SJSA1 (cell line): ENCODE data around the gene PKP4. TPM values are rescaled to one million over a fixed set of nuclear protein-coding genes. Genes with fewer than 3 reads are reported as not detected.
A peak's percentile ranks its signal among the peaks of the same experiment; 100 is the strongest.

Experiments
- DNase-seq, 2 experiments: peaks; one replicate each; pipeline ENCODE4 v3.0.0-alpha.2; 2015 to 2020; ENCODE audit warnings: low spot score in 2 of 2, low read depth in 1 of 2
- H3K27ac ChIP-seq: fragments of 250-450 bp; sonication (Bioruptor Pico); 2 replicates; pipeline ENCODE4 v1.5.1; 2020; ENCODE audit warnings: mild to moderate bottlenecking, moderate library complexity
- H3K27me3 ChIP-seq: fragments of 250-450 bp; sonication (Bioruptor Pico); replicated peaks from 2 replicates; pipeline ENCODE4 v1.5.1; 2020; ENCODE audit warnings: mild to moderate bottlenecking, moderate library complexity
- H3K36me3 ChIP-seq: fragments of 250-450 bp; sonication (Bioruptor Pico); 2 replicates; pipeline ENCODE4 v1.5.1; 2020; ENCODE audit warnings: mild to moderate bottlenecking
- H3K4me1 ChIP-seq: fragments of 250-450 bp; sonication (Bioruptor Pico); replicated peaks from 2 replicates; pipeline ENCODE4 v1.6.1; 2021; ENCODE audit warnings: mild to moderate bottlenecking
- H3K4me3 ChIP-seq: fragments of 250-450 bp; sonication (Bioruptor Pico); 2 replicates; pipeline ENCODE4 v1.5.1; 2020; ENCODE audit warnings: mild to moderate bottlenecking
- H3K9me3 ChIP-seq: fragments of 250-450 bp; sonication (Bioruptor Pico); replicated peaks from 2 replicates; pipeline ENCODE4 v1.5.1; 2020; ENCODE audit warnings: mild to moderate bottlenecking
- total RNA-seq: library from RNA; depleted of rRNA; stranded (reverse); fragments of >200 nt; shearing (Covaris generic); gene quantifications from 2 replicates; pipeline ENCODE4 v1.2.3, GENCODE V29; 2014

Gene PKP4
- total RNA-seq, 1 experiment from 2014 or later, result 61.0 TPM

DNA sequence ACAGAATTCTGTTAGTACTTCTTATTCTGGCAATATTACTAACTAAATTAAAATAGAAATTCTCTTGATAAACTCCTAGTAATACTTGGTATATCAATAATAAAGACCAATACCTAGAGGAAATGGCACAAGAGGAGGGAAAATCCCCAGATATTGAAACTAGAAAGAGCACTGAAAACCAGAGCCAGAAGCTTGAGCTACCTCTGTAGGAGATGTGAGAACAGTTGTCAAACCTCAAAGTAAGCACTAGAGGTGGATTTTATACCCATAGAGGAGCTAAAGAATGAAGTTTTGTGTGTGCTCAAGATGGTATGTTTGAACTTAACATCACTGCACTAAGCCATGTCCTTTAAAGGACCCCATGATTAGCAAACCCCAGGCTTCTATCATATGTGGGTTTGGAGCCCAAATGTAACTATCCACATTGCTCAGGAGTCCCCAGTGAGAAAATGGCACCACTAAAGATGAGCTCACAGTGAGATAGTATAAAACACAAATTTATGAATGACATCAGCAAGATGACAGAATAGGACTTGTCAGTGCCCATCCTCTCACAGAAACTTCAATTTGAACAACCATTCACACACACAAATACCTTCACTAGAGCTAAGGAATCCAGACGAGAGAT lies 122.1 kb downstream of the PKP4 start:
- H3K36me3 ChIP-seq, result peaks cover 34% of the 10 kb centered on the region
- H3K27me3 ChIP-seq, result no peaks in the 10 kb centered on the region
- H3K27ac ChIP-seq, result no peak overlapping the region
- DNase-seq, result no peak
- peaks cover 14% of the 10 kb centered on the region for H3K4me1 ChIP-seq
- H3K4me3 ChIP-seq, result no peak overlapping the region
- no peaks in the 10 kb centered on the region for H3K9me3 ChIP-seq

DNA sequence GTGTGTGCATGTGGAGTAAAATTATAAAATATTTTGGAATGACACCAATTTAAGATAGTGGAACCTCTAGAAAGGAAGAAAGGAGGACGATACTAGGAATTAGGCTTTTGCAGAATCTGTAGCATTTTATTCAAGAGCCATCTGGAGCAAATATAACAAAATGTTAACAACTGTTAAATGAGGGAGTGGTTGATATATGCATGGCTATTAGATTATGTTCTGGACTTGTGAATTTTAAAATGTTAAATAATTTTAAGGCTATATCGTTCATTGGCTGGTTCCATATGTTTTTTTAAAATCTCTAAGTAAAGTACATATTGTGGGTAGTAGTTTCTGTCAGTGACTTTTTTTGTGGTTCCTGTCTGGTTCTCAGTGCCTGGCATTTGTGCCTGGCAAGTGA lies 123.2 kb downstream of the PKP4 start:
- peaks cover 41% of the 10 kb centered on the region for H3K36me3 ChIP-seq
- H3K27ac ChIP-seq, result no peak overlapping the region

DNA sequence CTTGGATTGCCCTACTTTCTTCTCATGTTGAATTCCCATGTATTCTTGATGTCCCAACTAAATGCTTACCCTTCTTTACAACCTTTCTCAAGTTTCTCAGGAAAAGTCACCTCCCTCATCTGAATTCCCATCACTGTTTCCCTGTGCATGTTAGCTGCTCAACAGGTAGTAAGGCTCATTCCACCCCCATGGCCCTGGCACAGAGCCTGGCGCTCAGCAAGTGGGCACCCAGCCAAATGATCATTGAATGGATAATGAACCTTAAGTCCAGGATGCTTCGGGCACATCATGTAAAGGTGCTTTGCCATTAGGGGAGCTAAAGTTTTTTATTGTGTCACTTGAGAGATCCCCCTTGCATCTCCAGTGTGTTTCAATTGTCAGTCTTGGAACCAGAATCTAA lies 124.0 kb downstream of the PKP4 start:
- peaks cover 41% of the 10 kb centered on the region for H3K36me3 ChIP-seq
- no peak overlapping the region for H3K27ac ChIP-seq
- H3K4me3 ChIP-seq, result no peak overlapping the region
- H3K27me3 ChIP-seq, result no peaks in the 10 kb centered on the region
- DNase-seq, result no peak
- no peaks in the 10 kb centered on the region for H3K9me3 ChIP-seq
- peaks cover 2% of the 10 kb centered on the region for H3K4me1 ChIP-seq

More for the DNA sequence above, 123.2 kb downstream of the PKP4 start:
- Histone ChIP-seq H3K27me3 (no peaks in the 10 kb centered on the region), H3K4me3 (no peak overlapping the region), H3K9me3 (no peaks in the 10 kb centered on the region), H3K4me1 (peaks cover 10% of the 10 kb centered on the region)
- DNase-seq, result no peak

DNA sequence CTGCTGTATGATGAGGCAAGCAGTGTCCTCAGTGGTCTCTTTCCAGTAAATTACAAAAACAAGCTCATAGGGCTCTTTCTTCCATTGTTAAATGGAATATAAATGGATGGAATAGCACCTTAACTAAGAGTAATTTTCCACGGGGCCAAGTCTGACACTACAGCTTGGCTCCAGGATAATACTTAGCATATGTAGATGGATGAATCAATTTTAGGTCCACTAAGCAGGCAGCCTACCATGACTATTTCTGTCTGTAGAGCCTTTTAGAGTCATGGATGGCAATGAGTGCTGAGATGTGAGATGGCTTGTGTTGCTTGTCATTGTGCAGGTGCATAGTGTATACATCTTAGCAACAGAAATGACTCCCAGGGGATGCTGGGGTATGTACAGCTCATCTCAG lies 125.9 kb downstream of the PKP4 start:
- H3K27me3 ChIP-seq, result no peaks in the 10 kb centered on the region
- no peaks in the 10 kb centered on the region for H3K9me3 ChIP-seq
- no peak overlapping the region for H3K27ac ChIP-seq
- H3K4me3 ChIP-seq, result no peak overlapping the region
- H3K4me1 ChIP-seq, result peaks cover 12% of the 10 kb centered on the region
- DNase-seq, result no peak
- peaks cover 41% of the 10 kb centered on the region for H3K36me3 ChIP-seq

DNA sequence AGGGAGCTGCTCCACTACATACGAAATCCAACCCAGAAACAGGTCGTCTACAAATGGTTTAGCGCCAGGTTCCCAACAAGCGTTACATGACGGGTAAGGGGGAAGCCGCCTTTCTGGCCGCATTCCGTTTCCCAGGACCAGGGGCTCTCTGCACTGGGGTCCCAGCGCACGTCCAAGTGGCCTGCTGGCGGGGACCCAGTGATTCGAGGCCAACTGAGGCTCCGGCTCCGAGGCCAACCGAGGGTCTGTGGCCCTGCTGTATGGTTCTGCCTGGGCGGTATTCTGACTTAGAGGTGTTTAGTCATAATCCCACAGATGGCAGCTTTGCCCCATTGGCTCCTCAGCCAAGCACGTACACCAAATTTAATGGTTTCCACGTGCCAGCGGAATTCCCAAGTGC lies 127.2 kb downstream of the PKP4 start:
- no peak overlapping the region for H3K4me3 ChIP-seq

DNA sequence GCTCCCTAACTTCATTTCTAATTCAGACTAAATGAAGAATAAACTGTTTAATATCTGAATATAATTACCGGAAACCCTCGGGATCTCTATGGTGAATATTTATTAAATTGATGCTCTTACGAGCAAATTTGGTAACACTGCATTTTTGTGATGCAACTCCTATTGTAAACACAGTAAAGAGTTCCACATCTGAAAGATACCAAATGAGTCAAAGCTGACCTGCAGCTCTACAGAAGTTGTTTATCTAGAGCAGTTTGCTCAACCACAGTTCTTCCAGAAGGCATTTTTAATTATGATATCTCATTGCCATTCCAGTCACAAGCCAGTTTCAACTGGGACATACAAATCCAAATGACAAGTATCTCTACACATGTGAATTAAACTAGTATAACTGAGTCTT lies 129.7 kb downstream of the PKP4 start:
- peaks cover 12% of the 10 kb centered on the region for H3K4me1 ChIP-seq
- H3K9me3 ChIP-seq, result no peaks in the 10 kb centered on the region
- H3K27me3 ChIP-seq, result no peaks in the 10 kb centered on the region
- peaks cover 37% of the 10 kb centered on the region for H3K36me3 ChIP-seq
- no peak overlapping the region for H3K4me3 ChIP-seq
- peak in 1 of 2 experiments; percentile 41 for DNase-seq
- H3K27ac ChIP-seq, result 0 out of 2 replicates have a peak overlapping the region, but pooled peaks have one; percentile 17

More for the DNA sequence above, 127.2 kb downstream of the PKP4 start:
- H3K36me3 ChIP-seq, result peaks cover 37% of the 10 kb centered on the region
- H3K27me3 ChIP-seq, result no peaks in the 10 kb centered on the region
- H3K4me1 ChIP-seq, result peaks cover 12% of the 10 kb centered on the region
- no peak overlapping the region for H3K27ac ChIP-seq
- no peak for DNase-seq
- no peaks in the 10 kb centered on the region for H3K9me3 ChIP-seq

DNA sequence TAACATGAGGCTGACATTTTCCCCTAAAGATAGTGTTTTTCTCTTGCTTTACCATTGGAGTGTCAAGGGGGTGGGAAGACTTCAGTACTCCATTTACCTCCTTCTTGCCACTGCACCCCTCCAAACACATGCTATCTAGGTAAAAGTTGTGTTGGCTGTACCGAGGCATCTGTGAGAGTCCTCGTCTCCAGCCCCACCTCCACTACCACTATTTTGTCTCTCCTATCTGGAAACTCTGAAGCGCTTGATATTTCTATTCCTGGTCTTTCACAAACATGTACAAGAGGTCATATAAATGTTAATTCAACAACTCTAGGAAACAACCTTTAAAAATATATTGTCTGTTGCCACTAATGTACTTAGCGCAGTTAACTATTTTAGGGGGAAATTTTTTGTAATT lies 132.6 kb downstream of the PKP4 start:
- DNase-seq, result no peak
- H3K36me3 ChIP-seq, result peaks cover 18% of the 10 kb centered on the region
- H3K4me3 ChIP-seq, result no peak overlapping the region
- no peak overlapping the region for H3K27ac ChIP-seq
- peaks cover 20% of the 10 kb centered on the region for H3K4me1 ChIP-seq
- no peaks in the 10 kb centered on the region for H3K9me3 ChIP-seq
- no peaks in the 10 kb centered on the region for H3K27me3 ChIP-seq

DNA sequence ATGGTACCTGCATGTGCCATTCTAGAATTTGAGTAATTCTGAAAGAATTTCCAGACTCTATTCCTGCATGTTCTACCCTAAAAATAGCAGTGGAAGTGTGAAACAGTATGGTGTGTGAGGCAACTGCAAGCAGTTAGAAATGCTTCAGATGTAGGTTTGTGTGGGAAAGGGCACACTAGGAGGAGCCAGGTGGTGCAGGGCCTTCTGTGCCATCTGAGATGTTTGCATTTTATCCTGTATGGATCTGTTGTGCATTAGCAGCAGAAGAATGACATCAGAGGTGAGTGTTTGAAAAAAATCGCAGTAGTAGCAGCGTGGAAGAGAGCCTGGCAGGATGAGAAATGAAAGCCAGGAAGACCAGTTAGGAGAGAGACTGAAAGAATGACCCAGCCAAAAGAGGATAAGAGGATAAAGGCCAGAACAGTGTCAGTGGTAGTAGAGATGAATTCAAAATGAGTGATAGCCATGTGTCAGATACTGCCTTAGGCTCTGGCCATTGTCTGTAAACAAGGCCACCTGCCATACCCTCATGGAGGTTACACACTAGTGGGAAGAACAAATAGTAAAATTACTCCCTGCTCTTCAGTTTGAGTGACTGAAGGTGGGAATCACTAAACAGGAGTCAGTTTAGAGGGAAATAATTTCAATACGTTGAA lies 142.2 kb downstream of the PKP4 start:
- DNase-seq, result peak in 1 of 2 experiments; percentile 4
- H3K27me3 ChIP-seq, result no peaks in the 10 kb centered on the region
- no peaks in the 10 kb centered on the region for H3K9me3 ChIP-seq
- H3K36me3 ChIP-seq, result peaks cover 4% of the 10 kb centered on the region; the same call in 1 of the 2 replicates
- peak overlapping the region; percentile 92 for H3K27ac ChIP-seq
- peaks cover 32% of the 10 kb centered on the region for H3K4me1 ChIP-seq
- no peak overlapping the region for H3K4me3 ChIP-seq

DNA sequence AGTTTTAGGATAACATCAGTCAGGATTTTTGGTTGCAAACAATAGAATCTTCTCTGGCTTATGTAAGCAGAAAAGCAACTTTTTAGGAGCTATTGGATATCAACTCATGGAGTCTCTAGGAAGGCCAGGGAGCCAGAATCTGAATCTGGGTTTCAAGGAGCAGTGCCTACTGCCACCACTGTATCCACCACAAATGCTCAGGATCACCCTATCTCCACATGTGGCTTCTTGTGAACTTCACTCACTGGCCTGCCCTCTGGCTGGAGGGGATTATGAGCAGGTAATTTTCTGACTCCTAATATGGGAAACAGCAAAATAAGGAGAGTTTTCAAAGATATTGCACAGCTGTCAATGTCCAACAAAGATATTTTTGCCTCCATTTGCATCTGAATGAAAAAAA lies 142.9 kb downstream of the PKP4 start:
- H3K4me1 ChIP-seq, result peaks cover 29% of the 10 kb centered on the region
- peaks cover 4% of the 10 kb centered on the region; the same call in 1 of the 2 replicates for H3K36me3 ChIP-seq
- H3K27me3 ChIP-seq, result no peaks in the 10 kb centered on the region
- no peak overlapping the region for H3K4me3 ChIP-seq
- peak overlapping the region; percentile 92 for H3K27ac ChIP-seq
- no peak for DNase-seq
- no peaks in the 10 kb centered on the region for H3K9me3 ChIP-seq

DNA sequence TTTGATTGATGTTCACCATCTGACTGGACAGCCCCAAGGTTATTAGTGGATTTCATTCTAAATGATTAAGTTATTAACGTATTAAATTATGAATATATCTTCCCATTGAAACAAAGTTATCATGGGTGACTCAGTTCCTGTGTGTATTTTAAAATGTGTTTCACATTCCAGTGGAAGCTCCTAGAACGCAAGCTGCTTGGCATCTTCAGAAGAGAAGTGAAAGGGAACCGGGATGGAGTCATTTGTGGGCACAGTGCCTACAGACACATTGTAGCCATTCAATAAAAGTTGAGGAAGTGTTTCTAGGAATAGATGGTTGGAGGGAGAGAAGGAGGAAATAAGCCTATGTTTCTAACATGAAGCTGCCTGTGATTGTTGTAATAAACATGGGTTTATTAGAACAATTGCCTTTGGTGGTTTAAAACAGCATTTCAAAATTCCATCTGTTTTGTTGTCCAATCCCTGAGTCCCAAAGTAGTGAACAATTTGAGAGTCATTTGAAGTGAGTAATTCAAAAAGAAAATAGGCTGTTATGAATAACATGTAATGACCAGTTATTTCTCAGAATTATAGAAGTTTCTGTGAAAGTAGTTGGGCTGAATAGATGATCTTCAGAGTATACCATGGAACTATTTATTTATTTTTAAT lies 143.5 kb downstream of the PKP4 start:
- Histone ChIP-seq H3K36me3 (peaks cover 4% of the 10 kb centered on the region; the same call in 1 of the 2 replicates), H3K9me3 (no peaks in the 10 kb centered on the region), H3K4me3 (no peak overlapping the region), H3K27me3 (no peaks in the 10 kb centered on the region), H3K4me1 (peaks cover 29% of the 10 kb centered on the region), H3K27ac (peak overlapping the region; percentile 92)
- peak; percentile 85 to 90 for DNase-seq

DNA sequence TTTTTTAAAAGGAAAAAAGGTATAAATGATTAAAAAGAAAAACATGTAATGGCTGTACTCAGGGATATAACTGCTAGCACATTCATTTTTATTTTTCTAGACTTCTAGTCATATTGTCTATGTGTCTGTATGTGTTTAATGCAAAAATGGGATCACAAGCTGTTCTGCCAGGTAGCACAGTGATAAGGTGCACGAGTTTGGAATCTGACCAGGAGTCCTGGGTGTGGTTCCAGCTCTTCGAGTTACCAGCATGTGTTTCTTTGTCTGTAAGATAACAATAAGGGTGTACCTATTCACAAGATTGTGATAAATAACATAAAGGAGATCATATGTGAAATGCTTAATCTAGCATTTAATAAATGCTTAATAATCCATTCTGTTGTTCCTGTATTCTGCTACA lies 145.3 kb downstream of the PKP4 start:
- Histone ChIP-seq H3K4me1 (peaks cover 29% of the 10 kb centered on the region), H3K36me3 (peaks cover 4% of the 10 kb centered on the region; the same call in 1 of the 2 replicates), H3K9me3 (no peaks in the 10 kb centered on the region), H3K27ac (no peak overlapping the region), H3K4me3 (no peak overlapping the region), H3K27me3 (no peaks in the 10 kb centered on the region)
- DNase-seq, result no peak

DNA sequence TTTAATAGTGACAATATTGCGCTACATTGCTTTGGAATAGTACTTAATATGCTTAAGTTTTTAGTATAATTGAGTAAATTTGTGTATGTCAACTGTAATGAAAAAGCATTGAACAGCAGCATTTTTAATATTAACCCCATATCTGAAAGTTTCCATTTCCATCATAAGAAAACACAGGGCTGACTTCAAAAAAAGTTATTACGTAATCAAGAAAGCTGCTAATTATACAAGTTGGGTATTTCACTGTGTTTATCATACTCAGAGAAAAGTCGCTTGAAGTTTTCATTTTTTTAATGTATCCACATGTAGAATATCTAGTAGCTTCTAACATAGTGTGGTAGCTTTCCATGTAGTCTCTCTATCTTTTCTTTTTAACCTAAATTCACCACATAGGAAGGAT lies 146.5 kb downstream of the PKP4 start:
- no peak overlapping the region for H3K4me3 ChIP-seq
- peaks cover 4% of the 10 kb centered on the region; the same call in 1 of the 2 replicates for H3K36me3 ChIP-seq
- peaks cover 29% of the 10 kb centered on the region for H3K4me1 ChIP-seq
- DNase-seq, result no peak
- no peak overlapping the region for H3K27ac ChIP-seq
- H3K9me3 ChIP-seq, result no peaks in the 10 kb centered on the region
- H3K27me3 ChIP-seq, result no peaks in the 10 kb centered on the region

DNA sequence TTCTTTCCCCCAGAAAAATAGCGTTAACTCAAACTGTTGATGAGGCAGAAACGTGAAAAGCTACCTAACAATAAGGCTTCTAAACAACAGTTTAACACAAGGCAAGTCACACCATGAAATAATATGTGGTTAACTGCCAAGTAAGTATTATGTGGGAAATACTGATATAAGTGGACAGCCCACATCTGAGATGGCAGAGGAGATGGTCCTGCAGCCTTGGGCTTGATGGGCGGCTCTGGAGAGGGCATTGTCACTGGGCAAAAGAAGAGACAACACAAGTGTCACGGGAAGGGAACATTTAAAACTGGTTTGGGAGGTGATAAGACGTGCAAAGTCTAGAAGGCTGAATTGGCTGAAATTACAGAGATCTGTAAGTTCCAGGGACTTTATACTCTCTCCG lies 147.2 kb downstream of the PKP4 start:
- H3K36me3 ChIP-seq, result peaks cover 4% of the 10 kb centered on the region; the same call in 1 of the 2 replicates
- peaks cover 25% of the 10 kb centered on the region for H3K4me1 ChIP-seq
- no peak overlapping the region for H3K4me3 ChIP-seq
- H3K9me3 ChIP-seq, result no peaks in the 10 kb centered on the region
- no peaks in the 10 kb centered on the region for H3K27me3 ChIP-seq
- H3K27ac ChIP-seq, result no peak overlapping the region
- DNase-seq, result no peak

DNA sequence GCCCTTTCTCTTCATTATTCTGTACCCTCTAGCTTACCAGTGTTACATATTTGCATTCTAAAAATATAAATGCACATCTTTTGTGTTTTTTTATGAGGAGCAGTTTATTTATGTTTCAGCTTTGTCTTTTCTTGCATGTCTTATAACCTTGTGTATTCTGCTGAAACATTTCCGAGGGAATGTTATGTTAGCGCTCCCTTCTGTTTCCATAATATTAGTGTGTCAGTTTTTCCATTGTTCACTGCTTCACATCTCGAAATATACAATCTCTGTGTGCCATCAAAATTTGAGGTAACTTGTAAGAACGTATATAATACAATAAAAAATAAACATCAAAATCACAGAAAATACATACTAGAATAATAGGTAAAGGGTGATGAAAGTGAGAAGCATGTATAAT lies 153.3 kb downstream of the PKP4 start:
- H3K9me3 ChIP-seq, result no peaks in the 10 kb centered on the region
- H3K36me3 ChIP-seq, result no peaks in the 10 kb centered on the region
- H3K27ac ChIP-seq, result no peak overlapping the region
- H3K4me3 ChIP-seq, result no peak overlapping the region
- no peak for DNase-seq
- 0 out of 2 replicates have a peak, but pooled peaks cover 3% of the 10 kb centered on the region for H3K4me1 ChIP-seq
- H3K27me3 ChIP-seq, result no peaks in the 10 kb centered on the region
